Mucosa of descending colon (tissue), 3 donors: ENCODE data around the gene SLC2A13. TPM values are rescaled to one million over a fixed set of nuclear protein-coding genes. Genes with fewer than 3 reads are reported as not detected.

Experiments
- ATAC-seq: fragments of 200-7000 bp; cut with Tn5 transposase; one replicate; pipeline ENCODE4 v1.9.1; 2020; ENCODE audit warnings: mild to moderate bottlenecking, moderate library complexity
- DNase-seq, 3 donors: peaks; one replicate each; pipeline ENCODE4 v3.0.0-alpha.2; 2020
- H3K36me3 ChIP-seq: fragments of 200-600 bp; one replicate; pipeline ENCODE4 v1.8.0; 2021; ENCODE audit warnings: low read depth, mild to moderate bottlenecking
- H3K4me1 ChIP-seq: fragments of 200-600 bp; one replicate; pipeline ENCODE4 v1.8.0; 2021; ENCODE audit warnings: low read depth, mild to moderate bottlenecking
- H3K4me3 ChIP-seq: fragments of 200-600 bp; one replicate; pipeline ENCODE4 v1.8.0; 2021; ENCODE audit warnings: mild to moderate bottlenecking
- H3K9me3 ChIP-seq: fragments of 200-600 bp; one replicate; pipeline ENCODE4 v1.8.0; 2021; ENCODE audit warnings: mild to moderate bottlenecking
- CTCF ChIP-seq: fragments of 200-600 bp; IDR thresholded peaks from one replicate; pipeline ENCODE4 v1.8.0; 2022; ENCODE audit warnings: antibody characterized with exemption, mild to moderate bottlenecking
- intact Hi-C, 2 donors: fragments of 100-400 bp; cut with DNase I in 1 of 2; cut with micrococcal nuclease in 1 of 2; formaldehyde crosslinking; loops; one replicate each; pipeline versions ENCODE4 v1.11.0 to v1.11.1; 2022; cut with DNase I, micrococcal nuclease
- total RNA-seq, 3 donors: library from RNA; stranded (reverse); fragmentation: NEBNext Ultra II Directional in 2 of 3; extraction: Animal tissue kit (Norgen Biotek cat#: 25700) in 2 of 3; gene quantifications; one replicate each; pipeline versions ENCODE4 v1.2.1 to v1.2.4, GENCODE V29; 2021 to 2023
- donor health status: DM: no; HTN: no; CAD: no; lungs with moderate emphysema.
- donor health status: DM: no; HTN: no; CAD: no.
- donor health status: DM: no; HTN: yes; CAD: no.

The SLC2A13 gene
- total RNA-seq, 3 donors from 2014 or later: 25.0 to 41.8 (median 34.1) TPM

- intact Hi-C loops: no loop called here
- ATAC-seq: no peak
- no peak for TF ChIP-seq CTCF
Observed at GRCh38 chr12:39883411-39883810, 222.5 kb downstream of the SLC2A13 start.

GRCh38 chr12:39878753-39879152, 227.1 kb downstream of the SLC2A13 start:
- Histone ChIP-seq H3K36me3 (no peaks in the 10 kb centered on the region), H3K4me1 (no peaks in the 10 kb centered on the region), H3K4me3 (no peak overlapping the region), H3K9me3 (peaks cover 12% of the 10 kb centered on the region)
- DNase-seq: no peak
- intact Hi-C loops: no loop called here
- no peak for TF ChIP-seq CTCF
- ATAC-seq: no peak

More at GRCh38 chr12:39883411-39883810, 222.5 kb downstream of the SLC2A13 start:
- Histone ChIP-seq H3K9me3 (peaks cover 11% of the 10 kb centered on the region), H3K4me1 (no peaks in the 10 kb centered on the region), H3K36me3 (no peaks in the 10 kb centered on the region), H3K4me3 (no peak overlapping the region)
- DNase-seq: no peak

DNA sequence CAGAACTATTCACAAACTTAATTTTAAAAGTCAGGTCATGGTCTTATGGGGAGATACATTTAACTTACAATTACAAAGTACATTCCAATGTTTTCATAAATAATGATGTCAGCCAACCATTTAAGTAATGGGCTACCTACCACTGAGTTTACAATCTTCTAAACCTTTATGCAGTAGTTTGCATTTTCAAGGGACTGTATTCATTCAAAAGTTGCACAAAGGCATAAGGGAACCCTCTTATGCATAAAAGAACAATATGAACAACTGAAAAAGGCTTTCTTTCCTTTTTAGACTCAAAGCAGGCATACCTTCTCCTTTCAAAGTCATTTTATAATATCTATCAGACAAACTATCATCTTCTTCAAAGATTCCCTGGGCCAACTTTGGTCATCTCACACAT, 230.2 kb downstream of the SLC2A13 start:
- no peak for TF ChIP-seq CTCF

DNA sequence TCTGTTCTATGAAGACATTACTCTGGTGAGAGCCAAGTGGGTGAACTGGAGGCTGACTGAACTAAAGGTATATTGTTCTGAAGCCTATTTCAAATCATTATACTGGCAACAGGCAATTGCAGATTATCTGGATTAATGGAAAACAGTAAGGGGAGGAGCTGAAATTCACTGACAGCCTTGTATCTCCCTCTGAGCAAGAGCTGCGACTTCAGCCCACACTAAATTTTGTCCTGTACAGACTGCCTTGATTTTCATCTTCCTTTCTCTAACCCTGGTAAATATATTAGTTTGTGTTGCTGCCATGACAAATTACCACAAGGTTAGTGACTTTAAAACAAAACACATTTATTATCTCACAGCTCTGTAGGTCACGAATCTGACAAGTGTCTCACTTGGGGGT, 231.1 kb downstream of the SLC2A13 start:
- no peaks in the 10 kb centered on the region for H3K36me3 ChIP-seq
- peaks cover 12% of the 10 kb centered on the region for H3K9me3 ChIP-seq
- DNase-seq (no peak), ATAC-seq (no peak)
- TF ChIP-seq CTCF: no peak
- no peak overlapping the region for H3K4me3 ChIP-seq
- intact Hi-C loops: loop anchor here in 1 of 2 donors (5.0 kb wide), 1 partner anchor 33 kb away; no protein-coding TSS in a partner anchor
- H3K4me1 ChIP-seq: no peaks in the 10 kb centered on the region

More for the DNA sequence above, 230.2 kb downstream of the SLC2A13 start:
- Histone ChIP-seq H3K4me3 (no peak overlapping the region), H3K4me1 (no peaks in the 10 kb centered on the region), H3K36me3 (no peaks in the 10 kb centered on the region), H3K9me3 (peaks cover 12% of the 10 kb centered on the region)
- intact Hi-C loops: no loop called here
- DNase-seq (no peak), ATAC-seq (no peak)

DNA sequence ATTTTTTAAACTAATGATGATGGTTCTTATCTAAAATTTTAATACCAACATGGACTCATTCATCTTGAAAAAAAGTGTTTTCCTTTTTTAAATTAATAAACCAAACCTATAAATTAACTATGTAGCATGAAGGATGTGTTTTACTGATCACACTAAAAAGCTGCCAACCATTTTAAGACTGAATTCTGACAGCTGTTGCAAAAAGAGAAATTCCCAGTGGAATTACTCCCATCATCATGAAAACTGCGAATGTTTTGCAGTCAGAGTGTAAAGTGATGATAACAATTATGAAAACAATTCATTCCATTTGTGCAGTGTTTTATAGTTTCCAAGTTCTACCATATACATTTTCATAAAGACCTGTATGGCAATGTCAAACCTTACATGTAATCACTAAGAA, 232.8 kb downstream of the SLC2A13 start:
- Histone ChIP-seq H3K9me3 (no peaks in the 10 kb centered on the region), H3K4me3 (no peak overlapping the region), H3K36me3 (no peaks in the 10 kb centered on the region), H3K4me1 (no peaks in the 10 kb centered on the region)
- no peak for TF ChIP-seq CTCF
- ATAC-seq (no peak), DNase-seq (no peak)
- intact Hi-C loops: loop anchor here in 1 of 2 donors (5.0 kb wide), 1 partner anchor 34 kb away; no protein-coding TSS in a partner anchor

- no peak for TF ChIP-seq CTCF
- DNase-seq (no peak), ATAC-seq (no peak)
- H3K4me3 ChIP-seq: no peak overlapping the region
- intact Hi-C loops: loop anchor here in 1 of 2 donors (5.0 kb wide), 1 partner anchor 35 kb away; no protein-coding TSS in a partner anchor
- H3K4me1 ChIP-seq: no peaks in the 10 kb centered on the region
- H3K9me3 ChIP-seq: no peaks in the 10 kb centered on the region
- H3K36me3 ChIP-seq: no peaks in the 10 kb centered on the region
Observed at GRCh38 chr12:39872425-39872824, 233.5 kb downstream of the SLC2A13 start.
